Spleen (tissue), 7 donors: ENCODE results near the gene ANKRD2.

Experiments used
- POLR2A ChIP-seq, 3 donors: fragments of 450-650 bp; IDR thresholded peaks; one replicate each; pipeline ENCODE4 v1.5.1; 2017; ENCODE audit warnings: antibody characterized with exemption in 3 of 3, mild to moderate bottlenecking in 1 of 3
- TF ChIP-seq, protein P1 (sequence below), 11 experiments: fragments of 200-600 bp in 7 of 11; fragments of 450-650 bp in 4 of 11; sonication (generic) in 4 of 11; IDR thresholded peaks in 8 of 11; conservative IDR thresholded peaks in 3 of 11; 1 replicate in 7 of 11; 2 replicates in 4 of 11; pipeline versions ENCODE4 v1.4.0 to v1.8.0; 2016 to 2021; ENCODE audit warnings: antibody characterized with exemption in 11 of 11, inconsistent platforms in 4 of 11, mild to moderate bottlenecking in 1 of 11
- donor health status: DM: no; HTN: no; CAD: no; lungs with moderate emphysema.
- donor health status: DM: no; HTN: no; CAD: no.
- donor health status: DM: no; HTN: no; CAD: no.

DNA sequence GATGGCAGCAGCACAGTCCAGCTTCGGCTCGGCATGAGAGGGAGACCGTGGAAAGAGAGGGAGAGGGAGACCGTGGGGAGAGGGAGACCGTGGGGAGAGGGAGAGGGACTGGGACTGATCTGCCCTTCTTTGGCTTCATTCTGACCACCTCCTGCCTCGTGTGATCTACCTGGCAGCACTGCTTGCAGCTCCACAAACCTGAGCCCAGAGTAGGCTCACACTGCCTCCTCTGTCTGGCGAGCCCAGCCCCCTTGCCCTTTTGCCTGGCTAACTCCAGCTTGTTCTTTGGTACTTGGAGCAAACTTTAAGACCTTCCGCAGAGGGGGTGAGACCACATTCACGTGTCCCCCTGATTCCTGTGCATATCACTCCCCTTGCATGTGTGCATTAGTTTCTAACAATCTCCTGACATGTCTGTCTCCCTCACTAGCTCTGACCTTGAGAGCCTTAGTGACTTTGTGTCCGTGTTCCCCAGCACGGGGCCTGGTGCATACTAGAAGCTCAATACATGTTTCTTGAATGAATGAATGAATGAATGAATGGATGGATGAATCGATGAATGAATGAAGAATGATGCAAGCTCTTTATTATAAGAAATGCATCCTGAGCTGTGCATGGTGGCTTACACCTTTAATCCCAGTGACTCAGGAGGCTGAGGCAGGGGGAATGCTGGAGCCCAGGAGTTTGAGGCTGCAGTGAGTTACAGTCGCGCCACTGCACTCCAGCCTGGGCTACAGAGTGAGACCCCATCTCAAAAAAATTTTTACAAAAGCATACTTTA is 42.7 kb upstream of the ANKRD2 start:
- TF ChIP-seq, protein P1, sequence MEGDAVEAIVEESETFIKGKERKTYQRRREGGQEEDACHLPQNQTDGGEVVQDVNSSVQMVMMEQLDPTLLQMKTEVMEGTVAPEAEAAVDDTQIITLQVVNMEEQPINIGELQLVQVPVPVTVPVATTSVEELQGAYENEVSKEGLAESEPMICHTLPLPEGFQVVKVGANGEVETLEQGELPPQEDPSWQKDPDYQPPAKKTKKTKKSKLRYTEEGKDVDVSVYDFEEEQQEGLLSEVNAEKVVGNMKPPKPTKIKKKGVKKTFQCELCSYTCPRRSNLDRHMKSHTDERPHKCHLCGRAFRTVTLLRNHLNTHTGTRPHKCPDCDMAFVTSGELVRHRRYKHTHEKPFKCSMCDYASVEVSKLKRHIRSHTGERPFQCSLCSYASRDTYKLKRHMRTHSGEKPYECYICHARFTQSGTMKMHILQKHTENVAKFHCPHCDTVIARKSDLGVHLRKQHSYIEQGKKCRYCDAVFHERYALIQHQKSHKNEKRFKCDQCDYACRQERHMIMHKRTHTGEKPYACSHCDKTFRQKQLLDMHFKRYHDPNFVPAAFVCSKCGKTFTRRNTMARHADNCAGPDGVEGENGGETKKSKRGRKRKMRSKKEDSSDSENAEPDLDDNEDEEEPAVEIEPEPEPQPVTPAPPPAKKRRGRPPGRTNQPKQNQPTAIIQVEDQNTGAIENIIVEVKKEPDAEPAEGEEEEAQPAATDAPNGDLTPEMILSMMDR (IDR thresholded peaks at IDR 0.05 in 8 of 11, conservative IDR thresholded peaks at IDR 0.05 in 3 of 11) = no peak
- TF ChIP-seq POLR2A (IDR thresholded peaks at IDR 0.05) = no peak
